HL-60/S4 (cell line): ENCODE results near the gene GPR137B.
"Not testable (repeated sequence)": the region's sequence is repeated elsewhere in the genome, so short reads cannot be mapped to it uniquely, and the experiment has no call there.

Experiments used
- in situ Hi-C: fragments of 300-500 bp; cut with MboI; formaldehyde crosslinking; loops from 2 replicates; pipeline ENCODE4 v1.14.3; 2022; ENCODE audit warnings: low sequenced_read_pairs

Gene GPR137B

DNA sequence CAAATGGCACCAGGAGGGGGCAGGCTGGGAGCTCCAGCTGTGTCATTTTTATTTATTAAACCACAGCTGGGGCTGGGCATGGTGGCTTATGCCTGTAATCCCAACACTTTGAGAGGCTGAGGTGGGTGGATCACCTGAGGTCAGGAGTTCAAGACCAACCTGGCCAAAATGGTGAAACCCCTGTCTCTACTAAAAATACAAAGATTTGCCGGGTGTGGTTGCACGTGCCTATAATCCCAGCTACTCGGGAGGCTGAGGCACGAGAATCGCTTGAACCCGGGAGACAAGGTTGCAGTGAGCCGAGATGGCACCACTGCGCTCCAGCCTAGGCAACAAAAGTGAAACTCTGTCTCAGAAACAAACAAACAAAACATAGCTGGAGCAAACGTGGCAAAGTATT is 15.7 kb downstream of the GPR137B start:
- in situ Hi-C loops = not testable (repeated sequence)

DNA sequence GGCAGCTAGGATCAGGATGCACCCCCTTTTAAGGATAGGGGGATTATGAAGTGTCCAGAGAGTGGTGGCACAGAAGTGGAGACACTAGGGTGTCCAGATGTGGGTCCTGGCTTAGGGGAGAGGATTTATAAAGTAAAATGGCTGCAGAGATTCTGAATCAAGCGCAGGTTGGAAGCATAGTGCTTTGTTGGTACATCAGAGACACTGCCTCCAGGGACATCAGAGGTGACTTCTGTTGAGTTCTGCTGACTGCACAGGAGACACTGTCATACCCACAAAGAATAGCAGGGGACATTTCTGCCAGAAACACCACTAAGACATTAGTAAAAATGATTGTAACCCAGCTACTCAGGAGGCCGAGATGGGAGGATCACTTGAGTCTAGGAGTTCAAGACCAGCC is 16.4 kb downstream of the GPR137B start:
- in situ Hi-C loops = no loop called here

DNA sequence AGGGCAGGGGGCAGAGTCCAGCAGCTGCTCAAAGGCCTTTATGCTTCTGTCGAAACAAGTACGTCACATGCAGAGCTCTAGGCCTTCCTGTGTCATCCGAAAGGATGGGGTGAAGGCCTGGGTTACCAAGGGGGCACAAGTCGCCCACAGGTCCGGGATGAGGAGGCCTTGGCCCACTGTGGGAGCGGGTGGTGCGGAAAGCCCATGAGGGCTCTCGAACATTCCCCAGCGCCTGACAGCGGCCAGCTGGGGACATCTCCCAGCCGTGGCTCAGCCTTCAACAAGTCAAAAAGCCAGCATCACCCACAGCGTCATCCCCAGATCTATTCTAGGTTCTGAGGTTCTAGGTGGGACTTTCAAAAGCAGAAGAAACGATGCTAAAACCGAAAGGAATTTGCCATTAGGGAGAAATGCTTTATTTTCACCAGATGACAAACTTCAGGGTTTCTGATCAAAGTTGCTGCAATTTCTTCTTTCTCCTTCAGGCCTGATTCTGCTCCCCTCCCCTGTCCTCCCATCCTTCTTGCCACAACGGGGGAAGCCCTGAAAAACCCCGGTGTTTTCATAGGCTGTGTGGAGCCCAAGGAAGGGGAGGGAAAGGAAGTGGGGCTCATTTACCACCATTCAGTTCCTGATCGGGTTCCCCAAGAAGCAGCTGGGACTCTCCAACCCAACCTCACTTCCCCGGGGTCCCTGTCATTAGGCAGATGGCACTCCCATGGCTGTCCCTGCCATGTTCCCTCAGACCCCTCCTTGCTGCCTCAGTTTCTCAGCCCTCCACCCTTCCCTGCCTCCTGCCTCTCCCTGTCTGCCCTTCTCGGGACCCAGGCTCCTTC is 17.6 kb downstream of the GPR137B start:
- in situ Hi-C loops = no loop called here

DNA sequence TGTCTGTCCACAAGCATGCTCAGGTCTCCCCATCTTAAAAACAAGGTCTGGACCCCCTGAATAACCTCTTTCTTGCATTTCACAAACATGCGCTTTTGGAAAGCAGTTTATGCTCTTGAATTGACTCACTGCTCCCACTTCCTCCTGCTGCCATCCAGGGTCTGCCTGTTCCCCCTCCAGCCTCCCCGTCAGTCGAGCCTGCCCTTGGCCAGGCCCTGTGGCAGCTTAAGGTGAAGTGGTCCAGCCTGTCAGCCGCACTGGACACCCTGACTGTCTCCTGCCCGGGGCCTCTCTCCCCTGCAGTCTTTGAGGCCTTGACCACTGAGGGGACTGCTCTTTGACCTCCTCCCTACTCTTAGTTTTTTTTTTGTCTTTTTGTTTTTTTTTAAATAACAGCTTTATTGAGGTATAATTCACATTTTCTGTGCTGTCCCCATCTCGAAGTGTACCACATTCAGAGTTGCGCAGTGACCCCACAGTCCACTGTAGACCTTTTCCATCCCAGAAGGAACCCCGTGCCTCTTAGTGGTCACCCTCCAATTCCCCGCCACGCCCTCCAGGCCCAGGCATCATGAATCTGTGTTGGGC is 18.3 kb downstream of the GPR137B start:
- in situ Hi-C loops = no loop called here

DNA sequence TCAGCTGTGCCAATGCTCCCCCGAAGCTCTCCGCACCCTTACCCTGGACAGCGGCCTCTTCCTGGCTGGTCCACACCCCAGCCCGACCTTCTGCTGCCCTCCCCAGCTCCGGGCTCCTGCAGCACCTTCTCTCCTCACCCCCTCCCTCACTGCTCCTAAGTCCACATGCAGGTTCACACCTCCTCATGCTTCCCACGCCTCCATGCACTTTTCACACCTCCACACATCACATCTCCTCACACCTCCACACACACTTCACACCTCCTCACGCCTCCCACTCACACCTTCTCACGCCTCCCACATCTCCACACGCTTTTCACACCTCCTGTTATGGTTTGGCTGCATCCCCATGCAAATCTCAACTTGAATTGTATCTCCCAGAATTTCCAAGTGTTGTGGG is 18.9 kb downstream of the GPR137B start:
- in situ Hi-C loops = no loop called here

DNA sequence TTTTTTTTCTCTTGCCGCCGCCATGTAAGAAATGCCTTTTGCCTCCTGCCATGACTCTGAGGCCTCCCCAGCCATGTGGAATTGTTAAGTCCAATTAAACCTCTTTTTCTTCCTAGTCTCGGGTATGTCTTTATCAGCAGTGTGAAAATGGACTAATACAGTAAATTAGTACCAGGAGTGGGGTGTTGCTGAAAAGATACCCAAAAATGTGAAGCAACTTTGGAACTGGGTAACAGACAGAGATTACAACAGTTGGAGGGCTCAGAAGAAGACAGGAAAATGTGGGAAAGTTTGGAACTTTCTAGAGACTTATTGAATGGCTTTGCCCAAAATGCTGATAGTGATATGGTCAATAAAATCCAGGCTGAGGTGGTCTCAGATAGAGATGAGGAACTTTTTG is 19.4 kb downstream of the GPR137B start:
- in situ Hi-C loops = not testable (repeated sequence)

DNA sequence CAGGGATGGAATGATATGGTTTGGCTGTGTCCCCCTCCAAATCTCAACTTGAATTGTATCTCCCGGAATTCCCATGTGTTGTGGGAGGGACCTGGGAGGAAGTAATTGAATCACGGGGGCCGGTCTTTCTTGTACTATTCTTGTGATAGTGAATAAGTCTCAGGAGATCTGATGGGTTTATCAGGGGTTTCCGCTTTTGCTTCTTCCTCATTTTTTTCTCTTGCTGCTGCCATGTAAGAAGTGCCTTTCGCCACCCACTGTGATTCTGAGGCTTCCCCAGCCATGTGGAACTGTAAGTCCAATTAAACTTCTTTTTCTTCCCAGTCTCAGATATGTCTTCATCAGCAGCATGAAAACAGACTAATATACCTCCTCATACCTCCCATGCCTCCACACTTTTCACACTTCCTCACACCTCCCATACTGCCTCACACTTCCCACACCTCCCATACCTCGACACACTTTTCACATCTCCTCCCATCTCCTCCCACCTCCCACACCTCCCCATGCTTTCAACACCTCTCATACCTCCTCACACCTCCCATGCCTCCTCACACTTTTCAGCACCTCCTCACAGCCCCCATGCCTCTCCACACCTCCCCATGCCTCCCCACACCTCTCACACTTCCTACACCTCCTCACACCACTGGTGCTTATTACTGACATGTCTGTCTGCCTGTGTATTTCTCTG is 21.3 kb downstream of the GPR137B start:
- in situ Hi-C loops = no loop called here

DNA sequence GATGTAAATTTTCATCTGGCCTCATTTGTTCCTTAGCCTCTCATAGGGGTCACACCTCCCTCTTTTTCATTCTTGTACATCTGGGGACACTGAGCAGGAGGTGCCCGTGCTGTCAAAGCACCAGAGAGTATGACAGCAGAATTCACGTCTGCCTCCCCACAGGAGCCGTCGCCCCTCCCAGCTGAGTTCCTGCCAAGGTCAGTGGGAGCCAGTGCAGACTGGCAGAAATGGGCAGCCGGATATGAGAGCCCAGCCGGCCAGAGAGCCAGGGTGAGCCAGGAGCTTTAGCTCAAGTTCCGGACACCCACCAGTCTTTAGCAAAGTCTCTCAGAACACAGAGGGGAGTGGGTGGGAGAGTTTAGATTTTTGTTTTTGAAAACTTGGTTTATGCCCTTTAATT is 21.9 kb downstream of the GPR137B start:
- in situ Hi-C loops = no loop called here

DNA sequence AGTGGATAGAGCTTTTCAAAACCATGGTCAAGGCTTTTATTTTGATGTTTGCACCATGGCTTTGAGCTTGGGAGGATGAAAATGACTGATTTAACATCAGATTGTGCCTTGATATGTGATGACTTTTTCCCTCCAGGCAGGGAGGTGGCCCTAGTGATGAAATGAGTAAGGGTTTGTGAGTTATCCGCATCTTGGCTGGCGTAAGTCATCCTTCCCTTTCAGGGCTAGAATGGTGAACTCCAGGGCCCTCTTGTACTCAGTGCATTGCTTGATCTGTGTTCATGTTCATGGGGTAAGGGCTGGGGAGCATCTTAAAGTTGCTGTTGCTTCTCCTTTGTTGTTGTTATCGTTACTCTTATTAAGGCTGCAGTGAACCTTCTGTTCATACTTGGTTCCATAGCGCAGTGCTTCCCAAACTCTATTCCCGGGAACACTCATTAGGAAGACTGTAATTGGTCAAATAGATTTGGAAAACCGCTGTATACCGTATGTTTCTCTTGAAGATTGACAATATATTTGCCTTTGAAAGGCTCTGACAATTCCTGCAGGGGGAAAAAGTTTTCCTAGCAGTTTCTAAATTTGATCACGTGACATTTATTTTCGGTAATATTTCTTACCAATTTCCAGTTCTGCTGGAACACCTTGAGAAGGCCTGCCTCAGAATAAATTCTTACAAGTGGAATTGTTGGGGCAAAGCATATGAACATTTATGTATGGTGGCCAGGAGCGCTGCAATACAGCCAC is 23.1 kb downstream of the GPR137B start:
- in situ Hi-C loops = no loop called here

DNA sequence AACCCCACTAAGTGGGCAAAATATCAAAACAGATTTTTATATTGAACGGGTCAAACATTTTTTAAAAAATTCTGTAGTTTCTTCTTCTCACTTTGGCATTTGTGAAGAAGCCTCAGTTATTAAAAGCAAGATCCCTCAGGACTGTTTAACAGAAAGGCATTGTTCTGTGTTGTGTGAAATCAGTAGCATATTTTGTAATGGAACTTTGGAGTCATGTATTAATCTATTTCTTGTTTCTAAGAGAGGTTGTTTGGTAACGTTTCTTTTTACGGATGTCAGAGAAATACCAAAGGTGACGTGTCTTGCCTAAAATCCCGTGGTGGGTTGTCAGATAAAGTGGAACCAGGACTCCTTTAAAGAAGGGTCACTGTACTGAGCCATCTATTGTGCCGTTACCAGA is 23.7 kb downstream of the GPR137B start:
- in situ Hi-C loops = no loop called here

DNA sequence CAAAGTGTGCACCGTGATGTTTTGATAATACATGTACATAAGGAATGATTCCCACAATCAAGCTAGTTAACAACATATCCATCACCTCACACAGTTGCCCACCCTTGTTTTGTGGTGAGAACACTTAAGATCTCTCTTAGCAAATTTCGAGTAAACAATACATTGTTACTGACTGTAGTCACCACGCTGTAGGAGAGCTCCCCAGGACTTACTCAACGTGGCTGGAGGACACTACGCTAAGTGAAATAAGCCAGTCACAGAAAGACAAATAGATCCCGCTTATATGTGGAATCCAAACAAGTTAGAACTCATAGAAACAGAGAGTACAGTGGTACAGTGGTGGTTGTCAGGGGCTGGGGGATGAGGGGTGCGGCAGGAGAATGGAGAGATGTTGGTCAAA is 24.8 kb downstream of the GPR137B start:
- in situ Hi-C loops = no loop called here

DNA sequence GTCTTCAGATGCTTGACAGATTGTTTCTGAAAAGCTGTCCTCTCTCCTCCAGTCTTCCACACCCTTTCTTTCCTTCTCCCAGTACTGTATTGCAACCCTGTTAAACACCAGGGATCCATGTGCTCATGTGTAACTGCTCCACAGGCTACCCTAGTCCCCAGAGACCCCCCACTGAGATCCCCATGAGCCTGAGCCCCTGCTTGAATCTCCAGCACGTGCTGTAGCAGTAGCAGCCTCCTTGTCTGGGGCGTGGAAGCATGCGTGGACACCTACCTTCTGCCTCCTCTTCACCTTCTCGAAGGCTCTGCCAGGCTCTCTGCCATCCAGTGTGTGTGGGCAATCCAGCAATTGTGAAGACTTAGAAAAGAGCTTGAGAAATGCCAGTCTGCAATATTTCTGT is 25.2 kb downstream of the GPR137B start:
- in situ Hi-C loops = no loop called here

DNA sequence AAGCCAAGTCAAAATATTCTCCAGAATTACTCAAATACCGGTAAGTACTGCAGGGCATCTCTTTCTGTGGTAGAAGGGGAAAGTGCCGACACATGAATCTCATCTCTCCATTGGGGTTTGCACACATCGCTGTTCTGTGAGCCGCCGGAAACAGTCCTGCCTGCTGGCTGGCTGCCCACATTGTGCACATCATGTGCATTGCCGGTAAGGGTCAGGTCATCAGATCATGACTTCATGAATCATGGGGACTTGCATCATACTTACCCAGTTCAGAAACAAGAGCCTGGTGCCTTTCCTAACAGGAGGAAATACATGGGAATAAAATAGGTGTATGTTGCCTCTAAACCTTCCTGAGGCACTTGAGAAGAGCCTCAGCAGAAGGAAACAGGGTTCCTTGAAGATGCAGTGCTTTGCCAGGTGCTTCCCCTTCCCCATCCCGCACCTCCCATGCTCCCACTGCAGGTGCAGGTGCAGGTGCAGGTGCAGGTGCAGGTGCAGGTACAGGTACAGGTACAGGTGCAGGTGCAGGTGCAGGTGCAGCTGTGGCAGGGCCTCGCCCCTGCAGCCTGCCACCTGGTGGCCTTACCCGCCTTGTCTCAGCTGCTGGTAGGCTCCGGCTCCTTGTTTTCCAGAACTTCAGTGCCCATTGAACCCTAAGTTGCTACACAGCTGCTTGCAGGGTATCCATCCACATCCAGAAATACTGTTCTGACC is 26.5 kb downstream of the GPR137B start:
- in situ Hi-C loops = no loop called here

DNA sequence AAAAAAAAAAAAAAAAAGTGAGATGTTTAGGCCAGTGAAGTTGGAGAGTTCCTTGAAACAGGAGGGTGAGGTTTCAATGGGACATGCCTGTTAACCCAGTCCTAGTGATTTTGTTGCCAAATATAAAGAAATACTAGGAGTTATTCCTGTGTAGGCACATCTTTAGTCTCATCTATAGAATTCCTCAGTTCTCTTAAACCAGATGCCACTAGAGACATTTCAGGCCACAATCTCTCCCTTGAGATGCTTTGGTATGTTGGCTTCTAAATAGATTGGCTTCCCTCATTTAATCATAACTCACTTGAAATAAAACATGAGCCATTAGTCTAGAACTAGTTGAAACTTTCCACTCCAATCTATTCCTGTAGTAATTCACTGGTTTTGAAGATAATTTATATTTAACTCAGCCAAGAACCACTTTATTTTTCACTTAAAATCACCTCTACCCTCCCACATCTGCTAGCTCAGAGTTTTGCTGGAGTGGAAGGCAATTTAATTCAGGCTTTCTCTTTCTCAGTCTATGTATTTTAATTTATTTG is 29.8 kb downstream of the GPR137B start:
- in situ Hi-C loops = no loop called here

DNA sequence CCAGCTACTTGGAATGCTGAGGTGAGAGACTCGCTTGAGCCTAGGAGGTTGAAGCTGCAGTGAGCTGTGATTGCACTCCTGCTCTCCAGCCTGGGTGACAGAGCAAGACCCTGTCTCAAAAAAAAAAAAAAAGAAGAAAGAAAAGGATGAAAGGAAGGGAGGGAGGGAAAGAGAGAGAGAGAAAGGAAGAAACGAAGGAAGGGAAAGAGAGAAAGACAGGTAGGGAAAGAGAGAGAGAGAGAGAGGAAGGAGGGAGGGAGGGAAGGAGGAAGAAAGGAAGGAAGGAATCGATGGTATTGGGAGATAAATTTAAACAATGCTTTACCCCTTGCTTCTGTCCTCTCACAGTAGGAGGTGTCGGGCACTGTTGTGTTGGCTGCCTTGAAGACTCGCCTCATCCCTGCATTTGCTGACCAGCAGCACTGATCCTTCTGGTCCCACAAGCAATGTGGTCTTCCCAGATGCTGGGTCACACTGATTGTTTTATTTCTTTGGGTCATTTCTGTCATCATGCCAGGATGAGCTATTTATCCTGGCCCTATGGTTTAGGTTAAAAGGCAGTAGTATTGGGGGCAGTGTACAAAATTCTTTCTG is 30.9 kb downstream of the GPR137B start:
- in situ Hi-C loops = no loop called here

DNA sequence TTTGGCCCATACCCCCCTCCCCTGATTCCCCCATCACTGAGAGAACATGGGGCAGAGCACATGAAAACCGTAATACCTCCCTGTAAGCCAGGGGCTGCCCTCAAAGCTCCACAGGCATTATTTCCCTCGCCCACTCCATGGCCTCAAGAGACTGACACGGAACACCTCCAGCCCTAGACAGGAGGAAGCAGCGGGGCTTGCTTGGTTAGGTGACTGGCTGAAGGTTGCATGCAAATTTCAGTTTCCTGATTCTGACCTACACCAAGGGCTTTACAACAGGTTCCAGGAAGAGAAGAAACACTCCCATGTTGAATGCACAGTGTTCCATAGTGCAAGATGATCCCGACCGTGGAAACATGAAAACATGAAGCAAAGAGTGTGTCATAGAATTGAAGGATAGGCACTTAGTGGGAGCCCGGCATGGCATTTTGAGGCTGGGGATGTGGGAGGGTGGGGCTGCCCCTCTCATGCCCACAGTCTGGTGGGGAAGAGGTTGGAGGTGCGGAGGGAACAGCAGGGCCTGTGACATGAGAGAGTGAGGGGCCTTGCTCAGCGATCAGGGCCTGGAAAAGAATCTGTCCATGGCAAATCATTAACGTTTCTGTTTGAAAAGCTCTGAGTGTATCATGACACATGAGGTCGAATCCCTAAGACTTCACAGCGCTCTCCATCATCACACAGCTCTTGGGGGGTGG is 33.5 kb downstream of the GPR137B start:
- in situ Hi-C loops = no loop called here

DNA sequence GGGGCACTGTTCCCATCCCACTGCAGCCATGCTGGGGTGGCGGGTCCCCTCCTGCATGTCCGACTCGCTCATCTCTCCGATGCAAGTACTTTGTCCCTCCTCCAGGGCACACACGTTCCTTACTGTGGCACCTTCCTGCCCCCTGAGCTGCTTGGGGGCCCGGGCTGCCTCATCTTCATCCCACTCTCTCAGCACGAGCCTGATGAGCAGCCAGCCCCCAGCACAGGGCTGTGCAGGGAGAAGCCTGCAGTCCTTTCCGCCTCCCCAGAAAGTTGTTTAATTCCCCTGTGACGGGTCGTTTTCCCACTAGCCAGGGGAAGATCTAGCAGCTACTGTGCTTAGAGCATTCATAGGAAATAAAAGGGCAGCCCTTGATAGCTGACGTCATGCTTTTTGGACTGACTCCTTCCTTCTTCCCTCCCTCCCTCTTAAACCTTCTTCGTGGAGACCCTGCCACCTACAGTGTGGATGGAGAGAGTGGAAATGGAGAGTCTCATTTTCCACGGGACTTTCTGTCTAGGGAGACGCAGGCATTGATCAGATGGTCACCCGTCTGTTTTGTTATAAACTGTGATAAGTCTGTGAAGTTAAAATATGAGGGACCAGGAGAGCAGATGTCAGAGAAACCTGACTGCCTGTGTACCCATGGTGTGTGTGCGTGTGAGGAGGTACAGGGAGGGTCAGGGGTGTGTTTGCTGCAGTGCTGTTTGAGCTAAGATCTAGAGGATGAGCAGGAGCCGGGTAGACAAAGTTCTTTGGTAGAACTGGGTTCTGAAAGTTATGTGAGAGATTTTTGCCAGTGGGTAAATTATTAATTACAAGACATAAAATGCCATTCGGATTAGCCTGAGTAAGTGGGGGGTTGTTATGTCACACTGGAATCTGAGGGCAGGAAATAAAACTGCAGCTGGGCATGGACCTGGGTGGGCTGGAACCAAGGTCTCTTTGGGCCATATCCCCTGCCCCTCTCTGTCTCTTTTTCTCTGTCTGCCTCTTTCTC is 34.3 kb downstream of the GPR137B start:
- in situ Hi-C loops = no loop called here

DNA sequence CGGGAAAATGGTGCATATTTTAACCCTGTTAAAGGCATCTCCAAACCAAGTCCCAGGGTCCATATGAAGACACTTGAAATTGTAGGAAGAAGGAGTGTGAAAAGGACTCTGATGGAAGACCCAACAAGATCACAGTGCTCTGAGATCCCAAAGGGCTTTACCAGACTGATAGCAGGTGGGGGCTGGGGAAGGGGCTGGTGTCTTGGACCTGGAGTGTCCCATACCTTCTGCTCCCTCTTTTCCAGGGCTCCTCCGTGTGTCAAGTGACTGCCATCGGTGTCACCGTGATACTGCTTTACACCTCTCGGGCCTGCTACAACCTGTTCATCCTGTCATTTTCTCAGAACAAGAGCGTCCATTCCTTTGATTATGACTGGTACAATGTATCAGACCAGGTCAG is 37.3 kb downstream of the GPR137B start:
- in situ Hi-C loops = no loop called here
